ENCODE data around the gene OAS3.
"Not testable (repeated sequence)": the region's sequence is repeated elsewhere in the genome, so short reads cannot be mapped to it uniquely, and the experiment has no call there.

OAS3 gene

GRCh38 chr12:112948806-112949205, 10.5 kb downstream of the OAS3 start:
- Mint-ChIP-seq H3K27me3 (no peaks in the 10 kb centered on the region), H3K27ac (no peak overlapping the region), H3K9me3 (no peaks in the 10 kb centered on the region), H3K36me3 (ENCODE audit: low read depth) (peaks cover 76% of the 10 kb centered on the region), H3K4me1 (ENCODE audit: low read depth) (no peaks in the 10 kb centered on the region), H3K4me3 (no peak overlapping the region)
- intact Hi-C loops (cut with micrococcal nuclease), result no loop called here

GRCh38 chr12:112950701-112951100, 12.4 kb downstream of the OAS3 start:
- H3K27me3 Mint-ChIP-seq, result no peaks in the 10 kb centered on the region
- H3K4me1 Mint-ChIP-seq (ENCODE audit: low read depth), result no peaks in the 10 kb centered on the region
- intact Hi-C loops (cut with micrococcal nuclease), result no loop called here
- peaks cover 75% of the 10 kb centered on the region for H3K36me3 Mint-ChIP-seq (ENCODE audit: low read depth)
- no peak overlapping the region for H3K27ac Mint-ChIP-seq
- no peak overlapping the region for H3K4me3 Mint-ChIP-seq
- H3K9me3 Mint-ChIP-seq, result no peaks in the 10 kb centered on the region

- intact Hi-C loops (cut with micrococcal nuclease); H3K27ac Mint-ChIP-seq; H3K4me3 Mint-ChIP-seq; H3K4me1 Mint-ChIP-seq (ENCODE audit: low read depth); H3K27me3 Mint-ChIP-seq: not testable (repeated sequence)
- H3K36me3 Mint-ChIP-seq (ENCODE audit: low read depth), result peaks cover 83% of the 10 kb centered on the region
- H3K9me3 Mint-ChIP-seq, result peaks cover 25% of the 10 kb centered on the region
Measured at GRCh38 chr12:112957125-112957524, 18.9 kb downstream of the OAS3 start.

- intact Hi-C loops (cut with micrococcal nuclease), result no loop called here
- Mint-ChIP-seq H3K27ac (no peak overlapping the region), H3K4me1 (ENCODE audit: low read depth) (no peaks in the 10 kb centered on the region), H3K36me3 (ENCODE audit: low read depth) (peaks cover 89% of the 10 kb centered on the region), H3K4me3 (no peak overlapping the region), H3K27me3 (no peaks in the 10 kb centered on the region), H3K9me3 (peaks cover 25% of the 10 kb centered on the region)
Measured at GRCh38 chr12:112961074-112961473, 22.8 kb downstream of the OAS3 start.

- Mint-ChIP-seq H3K27ac (no peak overlapping the region), H3K27me3 (no peaks in the 10 kb centered on the region), H3K36me3 (ENCODE audit: low read depth) (peaks cover 89% of the 10 kb centered on the region)
Measured at GRCh38 chr12:112961536-112961935, 23.3 kb downstream of the OAS3 start.

GRCh38 chr12:112962561-112962960, 24.3 kb downstream of the OAS3 start:
- Mint-ChIP-seq H3K36me3 (ENCODE audit: low read depth) (peaks cover 92% of the 10 kb centered on the region), H3K4me1 (ENCODE audit: low read depth) (no peaks in the 10 kb centered on the region), H3K27ac (no peak overlapping the region), H3K27me3 (no peaks in the 10 kb centered on the region), H3K9me3 (peaks cover 21% of the 10 kb centered on the region), H3K4me3 (no peak overlapping the region)
- intact Hi-C loops (cut with micrococcal nuclease), result no loop called here

More at GRCh38 chr12:112961536-112961935, 23.3 kb downstream of the OAS3 start:
- peaks cover 25% of the 10 kb centered on the region for H3K9me3 Mint-ChIP-seq
- intact Hi-C loops (cut with micrococcal nuclease), result no loop called here
- H3K4me3 Mint-ChIP-seq, result no peak overlapping the region
- no peaks in the 10 kb centered on the region for H3K4me1 Mint-ChIP-seq (ENCODE audit: low read depth)

- H3K9me3 Mint-ChIP-seq, result peaks cover 13% of the 10 kb centered on the region
- no peaks in the 10 kb centered on the region for H3K27me3 Mint-ChIP-seq
- H3K36me3 Mint-ChIP-seq (ENCODE audit: low read depth), result peaks cover 90% of the 10 kb centered on the region
- no peak overlapping the region for H3K4me3 Mint-ChIP-seq
- intact Hi-C loops (cut with micrococcal nuclease), result no loop called here
- no peak overlapping the region for H3K27ac Mint-ChIP-seq
- no peaks in the 10 kb centered on the region for H3K4me1 Mint-ChIP-seq (ENCODE audit: low read depth)
Measured at GRCh38 chr12:112963227-112963861, 25.1 kb downstream of the OAS3 start.

- Mint-ChIP-seq H3K27ac (no peak overlapping the region), H3K27me3 (no peaks in the 10 kb centered on the region), H3K36me3 (ENCODE audit: low read depth) (peaks cover 82% of the 10 kb centered on the region), H3K9me3 (peaks cover 10% of the 10 kb centered on the region), H3K4me3 (no peak overlapping the region), H3K4me1 (ENCODE audit: low read depth) (no peaks in the 10 kb centered on the region)
- intact Hi-C loops (cut with micrococcal nuclease), result no loop called here
Measured at GRCh38 chr12:112964067-112964670, 25.9 kb downstream of the OAS3 start.

GRCh38 chr12:112964915-112965314, 26.6 kb downstream of the OAS3 start:
- Mint-ChIP-seq H3K36me3 (ENCODE audit: low read depth) (peaks cover 82% of the 10 kb centered on the region), H3K9me3 (peaks cover 2% of the 10 kb centered on the region), H3K27me3 (no peaks in the 10 kb centered on the region), H3K4me1 (ENCODE audit: low read depth) (no peaks in the 10 kb centered on the region), H3K4me3 (no peak overlapping the region), H3K27ac (no peak overlapping the region)
- intact Hi-C loops (cut with micrococcal nuclease), result no loop called here

GRCh38 chr12:112965643-112966042, 27.4 kb downstream of the OAS3 start:
- H3K4me3 Mint-ChIP-seq, result no peak overlapping the region
- intact Hi-C loops (cut with micrococcal nuclease), result no loop called here
- no peak overlapping the region for H3K27ac Mint-ChIP-seq
- peaks cover under 1% of the 10 kb centered on the region for H3K4me1 Mint-ChIP-seq (ENCODE audit: low read depth)
- no peaks in the 10 kb centered on the region for H3K27me3 Mint-ChIP-seq
- H3K36me3 Mint-ChIP-seq (ENCODE audit: low read depth), result peaks cover 84% of the 10 kb centered on the region
- no peaks in the 10 kb centered on the region for H3K9me3 Mint-ChIP-seq

GRCh38 chr12:112967306-112967705, 29.0 kb downstream of the OAS3 start:
- intact Hi-C loops (cut with micrococcal nuclease), result no loop called here
- no peaks in the 10 kb centered on the region for H3K9me3 Mint-ChIP-seq
- no peak overlapping the region for H3K27ac Mint-ChIP-seq
- H3K36me3 Mint-ChIP-seq (ENCODE audit: low read depth), result peaks cover 68% of the 10 kb centered on the region
- peaks cover 10% of the 10 kb centered on the region for H3K4me1 Mint-ChIP-seq (ENCODE audit: low read depth)
- H3K4me3 Mint-ChIP-seq, result no peak overlapping the region
- H3K27me3 Mint-ChIP-seq, result peaks cover 6% of the 10 kb centered on the region

GRCh38 chr12:112967858-112968257, 29.6 kb downstream of the OAS3 start:
- H3K9me3 Mint-ChIP-seq, result no peaks in the 10 kb centered on the region
- H3K27me3 Mint-ChIP-seq, result peaks cover 6% of the 10 kb centered on the region
- H3K36me3 Mint-ChIP-seq (ENCODE audit: low read depth), result peaks cover 63% of the 10 kb centered on the region
- intact Hi-C loops (cut with micrococcal nuclease), result no loop called here
- no peak overlapping the region for H3K4me3 Mint-ChIP-seq
- peaks cover 10% of the 10 kb centered on the region for H3K4me1 Mint-ChIP-seq (ENCODE audit: low read depth)
- no peak overlapping the region for H3K27ac Mint-ChIP-seq

- no peaks in the 10 kb centered on the region for H3K9me3 Mint-ChIP-seq
- H3K36me3 Mint-ChIP-seq (ENCODE audit: low read depth), result peaks cover 44% of the 10 kb centered on the region
- intact Hi-C loops (cut with micrococcal nuclease), result no loop called here
- no peak overlapping the region for H3K4me3 Mint-ChIP-seq
- peaks cover 6% of the 10 kb centered on the region for H3K27me3 Mint-ChIP-seq
- H3K27ac Mint-ChIP-seq, result no peak overlapping the region
- peaks cover 22% of the 10 kb centered on the region for H3K4me1 Mint-ChIP-seq (ENCODE audit: low read depth)
Measured at GRCh38 chr12:112969547-112970306, 31.5 kb downstream of the OAS3 start.

GRCh38 chr12:112970391-112970790, 32.1 kb downstream of the OAS3 start:
- intact Hi-C loops (cut with micrococcal nuclease), result no loop called here
- peaks cover 6% of the 10 kb centered on the region for H3K27me3 Mint-ChIP-seq
- H3K9me3 Mint-ChIP-seq, result no peaks in the 10 kb centered on the region
- H3K4me1 Mint-ChIP-seq (ENCODE audit: low read depth), result peaks cover 26% of the 10 kb centered on the region
- peaks cover 40% of the 10 kb centered on the region for H3K36me3 Mint-ChIP-seq (ENCODE audit: low read depth)
- H3K4me3 Mint-ChIP-seq, result no peak overlapping the region
- H3K27ac Mint-ChIP-seq, result no peak overlapping the region
